Measurements from ENCODE around the gene ZC3H15. TPM values are rescaled to one million over a fixed set of nuclear protein-coding genes. Genes with fewer than 3 reads are reported as not detected.

Gene ZC3H15
- total and polyA plus RNA-seq, 2 of the 8 experiments (the other 6 are each of a cell fraction or from before 2014, with no cell fraction given): 32.0 to 80.8 TPM

DNA sequence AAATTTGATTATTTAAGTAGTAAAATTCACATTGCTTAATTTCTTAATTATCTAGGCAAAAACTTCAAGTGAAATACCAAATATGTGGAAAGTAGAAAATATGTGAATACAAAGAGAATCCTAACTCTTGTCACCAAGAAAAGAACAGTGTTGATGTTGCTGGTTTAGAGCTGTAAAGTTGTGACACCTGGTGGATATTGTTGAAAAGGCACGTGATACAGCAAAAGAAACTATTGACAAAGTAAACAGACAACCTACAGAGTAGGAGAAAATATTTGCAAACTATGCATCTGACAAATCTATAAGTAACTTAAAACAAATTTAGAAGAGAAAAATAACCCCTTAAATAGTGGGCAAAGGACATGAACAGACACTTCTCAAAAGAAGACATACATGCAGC, 25.6 kb upstream of the ZC3H15 start (continued):
- TF ChIP-seq MAFK (IDR thresholded peaks at IDR 0.05; ENCODE audit: low read depth, low read length): no peak

DNA sequence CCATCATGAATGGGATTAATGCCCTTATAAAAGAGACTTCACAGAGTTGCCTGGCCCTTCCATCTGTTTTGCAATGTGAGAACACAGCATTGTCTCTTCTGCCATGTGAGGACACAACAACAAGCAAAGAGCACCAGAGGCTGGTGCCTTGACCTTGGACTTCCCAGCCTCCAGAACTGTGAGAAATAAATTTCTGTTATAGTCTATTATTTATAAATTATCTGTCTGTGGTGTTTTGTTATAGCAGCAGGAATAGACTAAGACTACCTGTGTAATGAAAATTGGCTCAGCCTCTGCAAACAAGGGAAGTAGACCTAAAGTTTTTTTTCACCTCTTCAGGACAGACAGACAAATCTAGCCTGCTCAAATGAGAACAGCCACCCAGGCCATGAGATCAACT, 19.3 kb upstream of the ZC3H15 start:
- Histone ChIP-seq H4K8ac (ENCODE audit: extremely low read depth, insufficient read depth, low read length) (no peak overlapping the region), H3K27ac (ENCODE audit: low read depth, low read length) (no peak overlapping the region), H2AK5ac (ENCODE audit: low read depth, low read length) (no peak overlapping the region), H3K27me3 (replicated peaks in 1 of 4; ENCODE audit: control insufficient read depth in 3 of 4, extremely low read depth in 1 of 4, insufficient read depth in 3 of 4, low read length in 3 of 4) (no peaks in the 10 kb centered on the region), H3K79me1 (ENCODE audit: low read depth, low read length) (no peaks in the 10 kb centered on the region), H3K9ac (replicated peaks in 1 of 4; ENCODE audit: extremely low read depth in 1 of 4, low read depth in 3 of 4, low read length in 3 of 4) (no peak overlapping the region), H3K4me2 (ENCODE audit: insufficient read depth in 1 of 2, low read depth in 2 of 2, low read length in 2 of 2) (no peak overlapping the region), H3K23ac (ENCODE audit: insufficient read length) (no peak overlapping the region), H3K23me2 (ENCODE audit: low read depth, low read length) (no peaks in the 10 kb centered on the region), H2AFZ (ENCODE audit: low read length) (no peak overlapping the region), H3K56ac (replicated peaks; ENCODE audit: insufficient read length, low read depth, low read length) (no peak overlapping the region), H3K18ac (ENCODE audit: extremely low read depth, low read length) (no peak overlapping the region), H2BK12ac (ENCODE audit: low read depth, low read length) (no peak overlapping the region), H4K20me1 (replicated peaks in 1 of 2; ENCODE audit: control insufficient read depth in 1 of 2, insufficient read depth in 2 of 2, low read length in 2 of 2) (no peaks in the 10 kb centered on the region), H4K5ac (ENCODE audit: insufficient read length, low read depth, low read length) (no peak overlapping the region), H4K91ac (replicated peaks; ENCODE audit: insufficient read length, low read length) (no peak overlapping the region), H2BK5ac (ENCODE audit: low read depth, low read length) (no peak overlapping the region), H2BK20ac (ENCODE audit: low read length) (no peak overlapping the region), H3K36me3 (ENCODE audit: control insufficient read depth in 2 of 4, insufficient read depth in 4 of 4, low read length in 3 of 4) (no peaks in the 10 kb centered on the region; a peak in 1 of 8 replicates), H2BK120ac (replicated peaks; ENCODE audit: low read depth, low read length) (no peak overlapping the region), H3K4ac (replicated peaks; ENCODE audit: insufficient read length, low read depth, low read length) (no peak overlapping the region), H3K14ac (ENCODE audit: insufficient read length) (no peak overlapping the region), H3K9me3 (ENCODE audit: insufficient read depth in 2 of 2, low read depth in 1 of 2, low read length in 1 of 2) (peaks cover 0 to 9% of the 10 kb centered on the region in 2 experiments; a peak in 2 of 4 replicates), H3K4me1 (replicated peaks in 1 of 4; ENCODE audit: control insufficient read depth in 3 of 4, insufficient read depth in 4 of 4, low read length in 3 of 4) (no peaks in the 10 kb centered on the region), H2BK15ac (ENCODE audit: low read length) (no peak overlapping the region), H3K4me3 (ENCODE audit: extremely low read depth in 1 of 4, insufficient read depth in 2 of 4, low read depth in 3 of 4, low read length in 4 of 4) (no peak overlapping the region), H3K79me2 (ENCODE audit: control insufficient read depth in 1 of 2, insufficient read depth in 2 of 2, low read length in 2 of 2) (no peaks in the 10 kb centered on the region)
- CTCF ChIA-PET (ENCODE audit: partially characterized antibody): interaction anchor here (1.8 kb wide), 1 partner anchor 487 kb away, joined by 6 read pairs; no protein-coding TSS in a partner anchor
- POLR2A ChIA-PET (ENCODE audit: partially characterized antibody): interaction anchor here (0.6 to 0.9 kb wide), 2 partner anchors 20 to 109 kb away, joined by 3 to 4 read pairs; no protein-coding TSS in a partner anchor
- DNase-seq (ENCODE audit: low read depth in 1 of 2, low spot score in 2 of 2): no peak
- FAIRE-seq: no peak
- no peak for TF ChIP-seq JUN (IDR thresholded peaks at IDR 0.05; ENCODE audit: low read depth, low read length)
- no peak for TF ChIP-seq RNF2 (IDR thresholded peaks at IDR 0.05; ENCODE audit: borderline replicate concordance, low read depth, low read length, missing control alignments, poor library complexity, severe bottlenecking)
- no peak for TF ChIP-seq TAF7 (optimal IDR thresholded peaks at IDR 0.05; ENCODE audit: borderline replicate concordance, low read depth, low read length)
- no peak for TF ChIP-seq SIRT6 (IDR thresholded peaks at IDR 0.05; ENCODE audit: low read length)
- no peak for TF ChIP-seq SP1 (IDR thresholded peaks at IDR 0.05; ENCODE audit: low read depth, low read length)

Measured in H1 (cell line).